ENCODE measurements around the gene MREG. TPM values are rescaled to one million over a fixed set of nuclear protein-coding genes. Genes with fewer than 3 reads are reported as not detected.

The MREG gene
- total RNA-seq, 3 donors from 2014 or later (not counting 1 experiment from before 2014, with no cell fraction given): 4.0 to 9.8 (median 6.8) TPM

GRCh38 chr2:216049452-216049851 is 36.1 kb upstream of the MREG start:
- H3K4me1 ChIP-seq (ENCODE audit: control insufficient read depth, insufficient read depth, low read length): no peaks in the 10 kb centered on the region
- Mint-ChIP-seq H3K27ac (no peak overlapping the region), H3K4me3 (no peak overlapping the region), H3K9me3 (no peaks in the 10 kb centered on the region), H3K4me1 (no peaks in the 10 kb centered on the region), H3K27me3 (ENCODE audit: low read depth in 2 of 2) (no peaks in the 10 kb centered on the region), H3K36me3 (no peaks in the 10 kb centered on the region)
- WGBS (ENCODE audit: insufficient coverage): 92% methylated on average over 1 of the region's 2 CpGs
- H3K27me3 ChIP-seq (ENCODE audit: control insufficient read depth, insufficient read depth, low read length): no peaks in the 10 kb centered on the region
- peaks cover 16% of the 10 kb centered on the region for H3K36me3 ChIP-seq (ENCODE audit: control insufficient read depth, insufficient read depth, low read length)
- no peak overlapping the region for H3K4me3 ChIP-seq (ENCODE audit: low read length)
- no peak for TF ChIP-seq CTCF (IDR thresholded peaks at IDR 0.05)
- DNase-seq (no peak), ATAC-seq (no peak)
- no peaks in the 10 kb centered on the region for H3K9me3 ChIP-seq (ENCODE audit: control insufficient read depth, insufficient read depth, low read length)
- no peak overlapping the region for H3K27ac ChIP-seq (ENCODE audit: low read length)
- intact Hi-C loops (cut with micrococcal nuclease): no loop called here

- ATAC-seq: no peak
- Histone ChIP-seq H3K36me3 (ENCODE audit: control insufficient read depth, insufficient read depth, low read length) (peaks cover 26% of the 10 kb centered on the region), H3K27ac (ENCODE audit: low read length) (no peak overlapping the region), H3K4me3 (ENCODE audit: low read length) (no peak overlapping the region), H3K4me1 (ENCODE audit: control insufficient read depth, insufficient read depth, low read length) (no peaks in the 10 kb centered on the region), H3K27me3 (ENCODE audit: control insufficient read depth, insufficient read depth, low read length) (no peaks in the 10 kb centered on the region), H3K9me3 (ENCODE audit: control insufficient read depth, insufficient read depth, low read length) (no peaks in the 10 kb centered on the region)
- H3K27me3 Mint-ChIP-seq (ENCODE audit: low read depth in 2 of 2): no peaks in the 10 kb centered on the region
- WGBS (ENCODE audit: insufficient coverage): 83% methylated on average over 1 of the region's 2 CpGs
- intact Hi-C loops (cut with micrococcal nuclease): no loop called here
- H3K4me1 Mint-ChIP-seq: no peaks in the 10 kb centered on the region
- H3K36me3 Mint-ChIP-seq: no peaks in the 10 kb centered on the region
- H3K4me3 Mint-ChIP-seq: no peak overlapping the region
- no peak for TF ChIP-seq CTCF (IDR thresholded peaks at IDR 0.05)
- DNase-seq: no peak
- H3K9me3 Mint-ChIP-seq: no peaks in the 10 kb centered on the region
- H3K27ac Mint-ChIP-seq: no peak overlapping the region
Measured at GRCh38 chr2:216047397-216047796, 34.0 kb upstream of the MREG start.

GRCh38 chr2:216044883-216045486 is 31.6 kb upstream of the MREG start:
- no peak overlapping the region for H3K27ac ChIP-seq (ENCODE audit: low read length)
- no peak for TF ChIP-seq CTCF (IDR thresholded peaks at IDR 0.05)
- Mint-ChIP-seq H3K27me3 (ENCODE audit: low read depth in 2 of 2) (no peaks in the 10 kb centered on the region), H3K4me3 (no peak overlapping the region), H3K4me1 (no peaks in the 10 kb centered on the region), H3K36me3 (no peaks in the 10 kb centered on the region), H3K27ac (no peak overlapping the region), H3K9me3 (no peaks in the 10 kb centered on the region)
- H3K4me3 ChIP-seq (ENCODE audit: low read length): no peak overlapping the region
- no peaks in the 10 kb centered on the region for H3K4me1 ChIP-seq (ENCODE audit: control insufficient read depth, insufficient read depth, low read length)
- no peaks in the 10 kb centered on the region for H3K27me3 ChIP-seq (ENCODE audit: control insufficient read depth, insufficient read depth, low read length)
- intact Hi-C loops (cut with micrococcal nuclease): no loop called here
- no peak for DNase-seq
- WGBS (ENCODE audit: insufficient coverage): 64% methylated on average over 4 of the region's 5 CpGs
- no peaks in the 10 kb centered on the region for H3K9me3 ChIP-seq (ENCODE audit: control insufficient read depth, insufficient read depth, low read length)
- ATAC-seq: no peak
- H3K36me3 ChIP-seq (ENCODE audit: control insufficient read depth, insufficient read depth, low read length): peaks cover 34% of the 10 kb centered on the region

- Mint-ChIP-seq H3K27me3 (ENCODE audit: low read depth in 2 of 2) (no peaks in the 10 kb centered on the region), H3K4me3 (no peak overlapping the region), H3K27ac (no peak overlapping the region), H3K4me1 (no peaks in the 10 kb centered on the region), H3K9me3 (no peaks in the 10 kb centered on the region), H3K36me3 (peaks cover 10% of the 10 kb centered on the region)
- no peak for TF ChIP-seq CTCF (IDR thresholded peaks at IDR 0.05)
- Histone ChIP-seq H3K9me3 (ENCODE audit: control insufficient read depth, insufficient read depth, low read length) (no peaks in the 10 kb centered on the region), H3K27me3 (ENCODE audit: control insufficient read depth, insufficient read depth, low read length) (no peaks in the 10 kb centered on the region), H3K4me1 (ENCODE audit: control insufficient read depth, insufficient read depth, low read length) (no peaks in the 10 kb centered on the region), H3K36me3 (ENCODE audit: control insufficient read depth, insufficient read depth, low read length) (peaks cover 41% of the 10 kb centered on the region), H3K27ac (ENCODE audit: low read length) (no peak overlapping the region), H3K4me3 (ENCODE audit: low read length) (no peak overlapping the region)
- WGBS (ENCODE audit: insufficient coverage): 98% methylated on average over 4 of the region's 5 CpGs
- intact Hi-C loops (cut with micrococcal nuclease): no loop called here
- ATAC-seq (no peak), DNase-seq (no peak)
Measured at GRCh38 chr2:216043949-216044348, 30.6 kb upstream of the MREG start.
